Measurements from ENCODE around the gene ELOVL3. TPM values are rescaled to one million over a fixed set of nuclear protein-coding genes. Genes with fewer than 3 reads are reported as not detected.
A peak's percentile ranks its signal among the peaks of the same experiment; 100 is the strongest.

The ELOVL3 gene
- total RNA-seq, 1 experiment from 2014 or later: 1.2 TPM

DNA sequence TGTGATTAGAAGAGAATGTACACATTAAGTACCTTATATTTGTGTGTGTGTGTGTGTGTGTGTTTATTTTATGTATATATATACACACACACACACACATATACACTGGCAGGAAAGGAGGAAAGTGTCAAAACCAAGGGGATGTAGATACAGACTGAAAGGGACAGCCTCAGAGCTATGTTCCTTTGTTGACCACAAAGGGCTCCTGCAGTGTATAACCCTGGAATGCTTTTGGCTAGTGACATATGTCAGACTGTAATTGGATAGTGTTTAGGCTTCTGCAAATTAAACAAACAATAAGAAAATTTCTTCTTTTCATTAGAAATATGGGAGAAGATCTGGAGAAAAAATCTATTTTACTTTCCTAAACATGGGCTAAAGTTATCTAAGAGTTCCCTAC, 35.1 kb downstream of the ELOVL3 start:
- H3K36me3 ChIP-seq (ENCODE audit: control insufficient read depth, insufficient read depth, low read length): peaks cover 12% of the 10 kb centered on the region
- no peak for DNase-seq (ENCODE audit: low read depth, low spot score)
- no peaks in the 10 kb centered on the region for H3K27me3 ChIP-seq (ENCODE audit: control insufficient read depth, insufficient read depth, low read length)
- TF ChIP-seq, protein P1, sequence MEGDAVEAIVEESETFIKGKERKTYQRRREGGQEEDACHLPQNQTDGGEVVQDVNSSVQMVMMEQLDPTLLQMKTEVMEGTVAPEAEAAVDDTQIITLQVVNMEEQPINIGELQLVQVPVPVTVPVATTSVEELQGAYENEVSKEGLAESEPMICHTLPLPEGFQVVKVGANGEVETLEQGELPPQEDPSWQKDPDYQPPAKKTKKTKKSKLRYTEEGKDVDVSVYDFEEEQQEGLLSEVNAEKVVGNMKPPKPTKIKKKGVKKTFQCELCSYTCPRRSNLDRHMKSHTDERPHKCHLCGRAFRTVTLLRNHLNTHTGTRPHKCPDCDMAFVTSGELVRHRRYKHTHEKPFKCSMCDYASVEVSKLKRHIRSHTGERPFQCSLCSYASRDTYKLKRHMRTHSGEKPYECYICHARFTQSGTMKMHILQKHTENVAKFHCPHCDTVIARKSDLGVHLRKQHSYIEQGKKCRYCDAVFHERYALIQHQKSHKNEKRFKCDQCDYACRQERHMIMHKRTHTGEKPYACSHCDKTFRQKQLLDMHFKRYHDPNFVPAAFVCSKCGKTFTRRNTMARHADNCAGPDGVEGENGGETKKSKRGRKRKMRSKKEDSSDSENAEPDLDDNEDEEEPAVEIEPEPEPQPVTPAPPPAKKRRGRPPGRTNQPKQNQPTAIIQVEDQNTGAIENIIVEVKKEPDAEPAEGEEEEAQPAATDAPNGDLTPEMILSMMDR (IDR thresholded peaks at IDR 0.05): no peak
- TF ChIP-seq POLR2AphosphoS5 (IDR thresholded peaks at IDR 0.05; ENCODE audit: low read depth, low read length): no peak
- TF ChIP-seq SIN3A (IDR thresholded peaks at IDR 0.05; ENCODE audit: borderline replicate concordance, insufficient read depth, low read depth, low read length): no peak
- no peak for TF ChIP-seq TCF7L2 (IDR thresholded peaks at IDR 0.05; ENCODE audit: low read depth, low read length)
- TF ChIP-seq, protein P2, sequence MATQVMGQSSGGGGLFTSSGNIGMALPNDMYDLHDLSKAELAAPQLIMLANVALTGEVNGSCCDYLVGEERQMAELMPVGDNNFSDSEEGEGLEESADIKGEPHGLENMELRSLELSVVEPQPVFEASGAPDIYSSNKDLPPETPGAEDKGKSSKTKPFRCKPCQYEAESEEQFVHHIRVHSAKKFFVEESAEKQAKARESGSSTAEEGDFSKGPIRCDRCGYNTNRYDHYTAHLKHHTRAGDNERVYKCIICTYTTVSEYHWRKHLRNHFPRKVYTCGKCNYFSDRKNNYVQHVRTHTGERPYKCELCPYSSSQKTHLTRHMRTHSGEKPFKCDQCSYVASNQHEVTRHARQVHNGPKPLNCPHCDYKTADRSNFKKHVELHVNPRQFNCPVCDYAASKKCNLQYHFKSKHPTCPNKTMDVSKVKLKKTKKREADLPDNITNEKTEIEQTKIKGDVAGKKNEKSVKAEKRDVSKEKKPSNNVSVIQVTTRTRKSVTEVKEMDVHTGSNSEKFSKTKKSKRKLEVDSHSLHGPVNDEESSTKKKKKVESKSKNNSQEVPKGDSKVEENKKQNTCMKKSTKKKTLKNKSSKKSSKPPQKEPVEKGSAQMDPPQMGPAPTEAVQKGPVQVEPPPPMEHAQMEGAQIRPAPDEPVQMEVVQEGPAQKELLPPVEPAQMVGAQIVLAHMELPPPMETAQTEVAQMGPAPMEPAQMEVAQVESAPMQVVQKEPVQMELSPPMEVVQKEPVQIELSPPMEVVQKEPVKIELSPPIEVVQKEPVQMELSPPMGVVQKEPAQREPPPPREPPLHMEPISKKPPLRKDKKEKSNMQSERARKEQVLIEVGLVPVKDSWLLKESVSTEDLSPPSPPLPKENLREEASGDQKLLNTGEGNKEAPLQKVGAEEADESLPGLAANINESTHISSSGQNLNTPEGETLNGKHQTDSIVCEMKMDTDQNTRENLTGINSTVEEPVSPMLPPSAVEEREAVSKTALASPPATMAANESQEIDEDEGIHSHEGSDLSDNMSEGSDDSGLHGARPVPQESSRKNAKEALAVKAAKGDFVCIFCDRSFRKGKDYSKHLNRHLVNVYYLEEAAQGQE (IDR thresholded peaks at IDR 0.05; ENCODE audit: insufficient read depth in 1 of 2, low read depth in 2 of 2, low read length in 1 of 2): no peak
- BruUV-seq (replicated peaks): TSS peak; percentile 32
- H3K4me3 ChIP-seq (ENCODE audit: low read depth in 2 of 2, low read length in 2 of 2): no peak overlapping the region
- intact Hi-C loops (cut with micrococcal nuclease; ENCODE audit: unreplicated experiment) (no loop called here), in situ Hi-C loops (cut with HindIII; ENCODE audit: low pct_unique_long_range_greater_than_20kb, low sequenced_read_pairs) (no loop called here)
- H3K4me1 ChIP-seq (ENCODE audit: control insufficient read depth, insufficient read depth, low read length): no peaks in the 10 kb centered on the region
- no peaks in the 10 kb centered on the region for H3K9me3 ChIP-seq (ENCODE audit: control insufficient read depth, insufficient read depth, low read depth, low read length)
- ChIA-PET POLR2A (interaction anchor here (0.6 kb wide), 1 partner anchor 138 kb away, joined by 6 read pairs; no protein-coding TSS in a partner anchor), CTCF (no interaction called here)
- H3K27ac ChIP-seq (ENCODE audit: low read length): no peak overlapping the region
- ATAC-seq: no peak

DNA sequence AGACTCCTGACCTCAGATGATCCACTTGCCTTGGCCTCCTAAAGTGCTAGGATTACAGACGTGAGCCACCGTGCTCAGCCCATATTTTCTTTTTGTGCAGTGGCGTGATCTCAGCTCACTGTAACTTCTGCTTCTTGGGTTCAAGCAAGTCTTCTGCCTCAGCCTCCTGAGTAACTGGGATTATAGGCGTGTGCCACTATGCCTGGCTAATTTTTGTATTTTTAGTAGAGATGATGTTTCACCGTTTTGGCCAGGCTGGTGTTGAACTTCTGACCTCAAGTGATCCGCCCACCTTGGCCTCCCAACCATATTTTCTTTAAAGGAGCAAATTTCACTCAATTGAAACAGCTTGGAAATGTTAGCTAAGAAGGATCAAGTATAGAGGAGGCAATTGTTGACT, 35.7 kb downstream of the ELOVL3 start:
- CTCF ChIA-PET: interaction anchor here (0.7 kb wide), 1 partner anchor 25 kb away, joined by 4 read pairs; no protein-coding TSS in a partner anchor
- POLR2A ChIA-PET: interaction anchor here (0.7 kb wide), 2 partner anchors 32 to 395 kb away, joined by 3 read pairs; no protein-coding TSS in a partner anchor

More for the DNA sequence above, 35.7 kb downstream of the ELOVL3 start:
- TF ChIP-seq, protein P1 (IDR thresholded peaks at IDR 0.05): no peak
- TF ChIP-seq TCF7L2 (IDR thresholded peaks at IDR 0.05; ENCODE audit: low read depth, low read length): no peak
- H3K36me3 ChIP-seq (ENCODE audit: control insufficient read depth, insufficient read depth, low read length): peaks cover 12% of the 10 kb centered on the region
- H3K27ac ChIP-seq (ENCODE audit: low read length): no peak overlapping the region
- DNase-seq (ENCODE audit: low read depth, low spot score): no peak
- ATAC-seq: no peak
- H3K9me3 ChIP-seq (ENCODE audit: control insufficient read depth, insufficient read depth, low read depth, low read length): no peaks in the 10 kb centered on the region
- H3K4me3 ChIP-seq (ENCODE audit: low read depth in 2 of 2, low read length in 2 of 2): no peak overlapping the region
- no peaks in the 10 kb centered on the region for H3K27me3 ChIP-seq (ENCODE audit: control insufficient read depth, insufficient read depth, low read length)
- no peaks in the 10 kb centered on the region for H3K4me1 ChIP-seq (ENCODE audit: control insufficient read depth, insufficient read depth, low read length)
- in situ Hi-C loops (cut with HindIII; ENCODE audit: low pct_unique_long_range_greater_than_20kb, low sequenced_read_pairs): no loop called here
- BruUV-seq (replicated peaks): no TSS peak
- intact Hi-C loops (cut with micrococcal nuclease; ENCODE audit: unreplicated experiment): no loop called here

Data from Panc1 (cell line).